HAP-1 (cell line): ENCODE data around the gene ANKS1B.

Source experiments
- DNase-seq, 2 experiments: peaks; one replicate each; pipeline ENCODE4 v3.0.0-alpha.2; 2016 to 2020; ENCODE audit warnings: low spot score in 2 of 2
- H3K27me3 ChIP-seq: fragments of 250-450 bp; sonication (Bioruptor Pico); 2 replicates; pipeline ENCODE4 v1.5.1; 2020; ENCODE audit warnings: low read depth, mild to moderate bottlenecking, moderate library complexity
- H3K36me3 ChIP-seq: fragments of 250-450 bp; sonication (Bioruptor Pico); replicated peaks from 2 replicates; pipeline ENCODE4 v1.5.1; 2020; ENCODE audit warnings: mild to moderate bottlenecking
- H3K4me1 ChIP-seq: fragments of 250-450 bp; sonication (Bioruptor Pico); 2 replicates; pipeline ENCODE4 v1.5.1; 2020; ENCODE audit warnings: mild to moderate bottlenecking
- H3K4me3 ChIP-seq: fragments of 250-450 bp; sonication (Bioruptor Pico); 2 replicates; pipeline ENCODE4 v1.5.1; 2020; ENCODE audit warnings: mild to moderate bottlenecking, moderate library complexity
- H3K9me3 ChIP-seq: fragments of 250-450 bp; sonication (Bioruptor Pico); 2 replicates; pipeline ENCODE4 v1.5.1; 2020; ENCODE audit warnings: mild to moderate bottlenecking, moderate library complexity
- in situ Hi-C: fragments of 300-500 bp; cut with MboI; formaldehyde crosslinking; loops from 3 replicates; pipeline ENCODE4 v1.14.3; 2020; ENCODE audit warnings: low sequenced_read_pairs, inconsistent platforms, mixed read lengths

The ANKS1B gene

DNA sequence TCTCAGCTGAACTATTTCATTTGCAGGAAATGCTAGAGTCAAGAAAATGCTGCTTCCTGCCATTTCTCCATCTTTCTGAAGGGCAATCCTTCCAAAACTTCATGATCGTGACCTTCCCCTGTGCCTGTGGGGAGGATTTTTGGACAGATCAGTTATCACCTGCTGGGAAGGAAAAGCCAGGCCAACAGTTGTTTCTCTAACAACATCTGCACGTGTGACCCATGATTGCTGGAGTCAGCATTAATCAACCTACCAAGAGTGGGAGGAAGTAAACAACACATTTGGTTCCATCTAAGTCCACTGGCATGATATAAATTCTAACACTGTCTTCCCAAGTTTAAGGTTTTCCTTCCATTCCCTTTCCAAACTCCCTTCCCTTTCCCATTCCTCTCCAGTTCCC is 1167.0 kb downstream of the ANKS1B start:
- H3K4me3 ChIP-seq: no peak overlapping the region
- no peaks in the 10 kb centered on the region for H3K36me3 ChIP-seq
- DNase-seq: no peak
- in situ Hi-C loops: no loop called here
- no peaks in the 10 kb centered on the region for H3K9me3 ChIP-seq
- no peaks in the 10 kb centered on the region for H3K27me3 ChIP-seq
- H3K4me1 ChIP-seq: peaks cover 19% of the 10 kb centered on the region

DNA sequence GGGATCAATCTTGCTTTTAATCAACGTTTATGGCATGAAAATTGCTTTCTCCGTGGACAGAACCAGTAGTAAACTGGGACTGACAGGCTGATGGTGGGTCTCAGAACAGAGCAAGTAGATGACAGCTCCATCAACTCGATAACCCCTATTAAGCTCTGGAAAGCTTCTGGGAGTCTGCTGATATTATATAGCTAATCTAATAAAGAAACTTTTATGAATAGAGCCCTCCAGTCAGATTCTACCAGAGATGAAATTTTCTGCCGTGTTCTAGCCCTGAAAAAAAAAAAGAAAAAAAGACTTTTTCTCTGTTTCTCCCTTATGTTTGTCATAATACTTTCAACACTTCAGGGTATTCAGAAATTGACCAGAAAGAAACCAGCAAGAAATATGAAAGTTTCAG is 1168.0 kb downstream of the ANKS1B start:
- no peak for DNase-seq
- H3K36me3 ChIP-seq: no peaks in the 10 kb centered on the region

DNA sequence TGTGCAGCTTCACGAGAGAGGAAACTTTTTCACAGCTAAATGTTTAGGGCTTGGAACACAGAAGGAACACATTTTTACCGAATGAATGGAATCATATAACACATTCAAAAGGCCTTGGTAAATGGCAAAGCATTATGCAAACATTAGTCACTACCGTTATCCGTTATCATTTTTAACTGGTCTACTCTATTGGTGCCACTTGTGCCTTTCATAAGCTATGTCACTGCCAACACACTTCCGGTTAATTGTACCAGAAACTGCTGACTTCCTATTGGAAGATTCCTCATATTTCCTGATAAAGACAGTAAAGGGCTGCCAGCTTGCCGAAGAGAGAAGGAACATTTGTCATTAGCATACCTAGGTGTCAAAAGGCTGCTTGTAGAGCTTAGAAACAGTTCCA is 1170.5 kb downstream of the ANKS1B start:
- H3K4me1 ChIP-seq: peaks cover 5% of the 10 kb centered on the region
- DNase-seq: no peak
- H3K27me3 ChIP-seq: no peaks in the 10 kb centered on the region
- H3K36me3 ChIP-seq: no peaks in the 10 kb centered on the region
- in situ Hi-C loops: no loop called here
- H3K9me3 ChIP-seq: no peaks in the 10 kb centered on the region
- H3K4me3 ChIP-seq: no peak overlapping the region

More for the DNA sequence above, 1168.0 kb downstream of the ANKS1B start:
- Histone ChIP-seq H3K4me1 (peaks cover 19% of the 10 kb centered on the region), H3K9me3 (no peaks in the 10 kb centered on the region), H3K4me3 (no peak overlapping the region), H3K27me3 (no peaks in the 10 kb centered on the region)
- in situ Hi-C loops: no loop called here

- H3K27me3 ChIP-seq: peaks cover 6% of the 10 kb centered on the region
- no peaks in the 10 kb centered on the region for H3K4me1 ChIP-seq
- in situ Hi-C loops: no loop called here
- no peaks in the 10 kb centered on the region for H3K9me3 ChIP-seq
- no peaks in the 10 kb centered on the region for H3K36me3 ChIP-seq
- DNase-seq: no peak
- no peak overlapping the region for H3K4me3 ChIP-seq
Measured at GRCh38 chr12:98812225-98812624, 1172.5 kb downstream of the ANKS1B start.

DNA sequence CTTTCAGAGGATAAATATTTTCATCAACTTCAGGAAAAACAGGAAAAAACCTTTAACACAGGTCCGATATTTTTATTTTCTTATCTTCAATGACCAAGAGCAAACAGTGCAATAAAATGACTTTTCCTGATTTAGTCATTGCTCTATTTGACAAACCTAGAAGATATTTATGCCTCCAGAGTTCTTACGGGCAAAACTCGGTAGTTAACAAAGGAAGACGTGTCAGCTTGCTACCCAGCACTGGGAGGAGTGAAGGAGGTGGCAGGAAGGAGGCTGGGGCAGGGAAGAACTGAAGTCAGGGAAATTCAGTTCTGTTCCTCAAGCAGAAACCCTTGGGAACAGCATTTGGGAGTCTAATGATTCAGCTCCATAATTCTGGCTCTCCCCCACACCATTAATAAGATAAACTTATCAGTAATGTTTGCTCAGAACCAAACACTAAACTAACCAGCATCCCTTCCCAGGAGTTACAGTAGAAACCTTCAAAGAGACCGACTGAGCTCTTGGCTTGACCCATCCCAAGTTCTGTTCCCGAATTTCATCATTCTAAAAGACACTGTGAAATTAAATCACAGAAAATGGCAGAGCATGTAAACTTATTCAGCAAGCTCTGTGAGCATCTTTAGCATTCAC is 1176.4 kb downstream of the ANKS1B start:
- H3K36me3 ChIP-seq: no peaks in the 10 kb centered on the region
- in situ Hi-C loops: no loop called here
- peaks cover 7% of the 10 kb centered on the region for H3K27me3 ChIP-seq
- no peak for DNase-seq
- no peak overlapping the region for H3K4me3 ChIP-seq
- H3K9me3 ChIP-seq: no peaks in the 10 kb centered on the region
- no peaks in the 10 kb centered on the region for H3K4me1 ChIP-seq

DNA sequence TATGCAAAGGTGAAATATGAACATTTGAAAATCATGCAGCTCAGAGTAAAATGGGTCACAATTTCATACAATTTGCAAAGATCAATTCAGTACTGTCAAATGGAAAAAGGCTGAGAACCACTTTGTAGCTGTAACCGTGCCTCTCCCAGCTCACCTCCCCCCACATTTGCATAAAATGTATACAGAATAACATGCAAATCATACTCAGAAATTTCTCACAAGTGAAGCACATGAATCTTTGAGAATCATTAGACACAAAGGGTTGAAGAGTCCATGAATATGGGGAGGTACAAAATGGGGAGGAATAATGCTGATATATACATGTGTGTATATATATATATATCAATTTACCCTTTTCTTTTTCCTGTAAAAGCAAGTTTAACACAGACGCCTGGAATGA is 1177.5 kb downstream of the ANKS1B start:
- no peak overlapping the region for H3K4me3 ChIP-seq
- no peaks in the 10 kb centered on the region for H3K9me3 ChIP-seq
- no peak for DNase-seq
- H3K27me3 ChIP-seq: peaks cover 7% of the 10 kb centered on the region
- in situ Hi-C loops: no loop called here
- no peaks in the 10 kb centered on the region for H3K4me1 ChIP-seq
- no peaks in the 10 kb centered on the region for H3K36me3 ChIP-seq

GRCh38 chr12:98803468-98804209 is 1181.1 kb downstream of the ANKS1B start:
- Histone ChIP-seq H3K9me3 (no peaks in the 10 kb centered on the region), H3K36me3 (no peaks in the 10 kb centered on the region), H3K4me3 (no peak overlapping the region), H3K4me1 (no peaks in the 10 kb centered on the region), H3K27me3 (peaks cover 7% of the 10 kb centered on the region)
- in situ Hi-C loops: no loop called here
- no peak for DNase-seq

GRCh38 chr12:98799822-98800221 is 1184.9 kb downstream of the ANKS1B start:
- in situ Hi-C loops: no loop called here
- peaks cover 20% of the 10 kb centered on the region for H3K27me3 ChIP-seq
- no peak for DNase-seq

DNA sequence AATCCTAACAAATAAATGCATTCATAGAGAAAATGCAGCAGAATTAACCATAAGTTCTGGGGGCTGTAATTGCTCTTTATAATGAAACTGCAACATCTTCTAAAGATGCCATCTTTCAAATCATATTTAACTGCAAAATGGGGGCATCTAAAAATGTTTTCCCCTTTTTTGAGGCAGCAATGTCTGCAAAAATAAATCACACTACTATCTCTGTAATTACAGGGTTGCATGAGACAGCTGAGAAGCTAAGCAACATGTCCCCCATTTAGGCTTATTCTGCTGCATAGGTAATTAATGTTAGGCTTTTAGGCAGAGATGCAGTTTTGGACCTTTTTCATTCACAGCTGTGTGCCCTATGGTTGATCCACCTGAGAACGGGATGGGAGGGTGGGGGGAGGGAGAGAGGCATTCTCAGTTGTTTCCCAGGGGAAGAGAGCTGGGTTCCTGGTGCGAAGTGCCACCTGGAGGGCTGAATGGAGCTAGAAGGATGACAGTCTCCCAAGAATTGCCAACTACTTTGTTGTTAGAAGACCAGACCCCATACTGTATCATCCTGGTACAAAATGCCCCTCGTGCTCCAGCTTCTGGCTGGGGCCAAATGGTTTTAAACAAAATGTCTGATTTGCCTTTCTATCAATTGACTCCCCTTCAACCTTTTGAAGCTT is 1185.5 kb downstream of the ANKS1B start:
- in situ Hi-C loops: no loop called here
- DNase-seq: no peak
- Histone ChIP-seq H3K27me3 (peaks cover 20% of the 10 kb centered on the region), H3K4me3 (no peak overlapping the region), H3K36me3 (no peaks in the 10 kb centered on the region), H3K9me3 (no peaks in the 10 kb centered on the region), H3K4me1 (no peaks in the 10 kb centered on the region)

More at GRCh38 chr12:98799822-98800221, 1184.9 kb downstream of the ANKS1B start:
- Histone ChIP-seq H3K4me3 (no peak overlapping the region), H3K36me3 (no peaks in the 10 kb centered on the region), H3K4me1 (no peaks in the 10 kb centered on the region), H3K9me3 (no peaks in the 10 kb centered on the region)

DNA sequence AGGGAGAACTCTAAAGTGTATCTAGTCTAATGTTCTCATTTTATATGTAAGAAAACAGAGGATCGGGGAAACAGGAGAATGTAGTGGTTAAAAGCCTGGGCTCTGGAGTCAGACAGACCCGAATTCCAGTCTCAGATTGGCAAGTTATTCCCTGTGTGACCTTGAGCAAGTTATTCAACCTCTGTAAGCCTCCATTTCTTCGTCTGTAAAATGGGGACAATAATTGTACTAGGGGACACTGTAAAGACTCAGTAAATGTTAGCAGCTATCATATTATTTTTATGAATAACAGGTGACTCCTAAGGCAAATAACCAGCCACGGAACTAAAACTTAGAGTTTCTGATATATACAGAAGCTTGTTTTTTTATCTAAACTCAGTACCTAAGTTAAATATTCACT is 1187.5 kb downstream of the ANKS1B start:
- in situ Hi-C loops: no loop called here
- no peak for DNase-seq

GRCh38 chr12:98796745-98797144 is 1188.0 kb downstream of the ANKS1B start:
- no peak for DNase-seq
- H3K4me1 ChIP-seq: no peaks in the 10 kb centered on the region
- in situ Hi-C loops: no loop called here
- no peaks in the 10 kb centered on the region for H3K36me3 ChIP-seq
- H3K27me3 ChIP-seq: peaks cover 20% of the 10 kb centered on the region
- H3K4me3 ChIP-seq: no peak overlapping the region
- H3K9me3 ChIP-seq: no peaks in the 10 kb centered on the region

More for the DNA sequence above, 1187.5 kb downstream of the ANKS1B start:
- Histone ChIP-seq H3K4me3 (no peak overlapping the region), H3K27me3 (peaks cover 20% of the 10 kb centered on the region), H3K36me3 (no peaks in the 10 kb centered on the region), H3K9me3 (no peaks in the 10 kb centered on the region), H3K4me1 (no peaks in the 10 kb centered on the region)

DNA sequence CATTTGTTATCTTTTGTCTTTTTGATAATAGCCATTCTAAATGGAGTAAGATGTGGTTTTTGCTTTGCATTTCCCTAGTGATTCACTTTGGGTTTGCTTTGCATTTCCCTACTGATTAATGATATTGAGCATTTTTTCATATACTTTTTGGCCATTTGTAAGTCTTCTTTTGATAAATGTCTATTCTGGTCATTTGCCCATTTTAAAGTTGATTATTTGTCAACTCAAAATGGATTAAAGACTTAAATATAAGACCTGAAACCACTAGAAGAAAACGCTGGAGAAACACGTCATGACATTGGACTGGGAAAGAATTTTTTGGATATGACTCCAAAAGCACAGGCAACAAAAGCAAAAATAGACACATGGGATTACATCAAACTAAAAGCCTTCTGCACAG is 1191.6 kb downstream of the ANKS1B start:
- peaks cover 20% of the 10 kb centered on the region for H3K27me3 ChIP-seq
- no peak for DNase-seq

DNA sequence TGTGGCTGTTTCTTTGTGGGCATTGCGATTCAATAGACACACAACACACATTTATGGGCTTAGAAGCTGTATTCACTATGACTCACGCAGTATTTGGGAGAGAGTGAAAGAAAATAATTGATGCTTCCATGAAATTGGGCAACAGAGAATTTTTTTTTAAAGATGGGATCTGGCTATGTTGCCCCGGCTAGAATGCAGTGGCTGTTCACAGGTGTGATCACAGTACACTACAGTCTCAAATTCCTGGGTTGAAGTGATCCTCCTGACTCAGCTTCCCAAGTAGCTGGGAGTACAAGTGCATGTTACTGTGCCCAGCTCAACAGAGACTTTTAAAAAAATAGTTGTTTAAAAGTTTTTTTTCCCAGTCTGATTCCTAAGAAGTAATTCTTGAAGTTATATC is 1193.3 kb downstream of the ANKS1B start:
- Histone ChIP-seq H3K4me3 (no peak overlapping the region), H3K4me1 (no peaks in the 10 kb centered on the region), H3K27me3 (peaks cover 9% of the 10 kb centered on the region), H3K9me3 (no peaks in the 10 kb centered on the region), H3K36me3 (no peaks in the 10 kb centered on the region)
- in situ Hi-C loops: no loop called here
- no peak for DNase-seq

More for the DNA sequence above, 1191.6 kb downstream of the ANKS1B start:
- in situ Hi-C loops: no loop called here
- Histone ChIP-seq H3K36me3 (no peaks in the 10 kb centered on the region), H3K4me3 (no peak overlapping the region), H3K9me3 (no peaks in the 10 kb centered on the region), H3K4me1 (no peaks in the 10 kb centered on the region)

DNA sequence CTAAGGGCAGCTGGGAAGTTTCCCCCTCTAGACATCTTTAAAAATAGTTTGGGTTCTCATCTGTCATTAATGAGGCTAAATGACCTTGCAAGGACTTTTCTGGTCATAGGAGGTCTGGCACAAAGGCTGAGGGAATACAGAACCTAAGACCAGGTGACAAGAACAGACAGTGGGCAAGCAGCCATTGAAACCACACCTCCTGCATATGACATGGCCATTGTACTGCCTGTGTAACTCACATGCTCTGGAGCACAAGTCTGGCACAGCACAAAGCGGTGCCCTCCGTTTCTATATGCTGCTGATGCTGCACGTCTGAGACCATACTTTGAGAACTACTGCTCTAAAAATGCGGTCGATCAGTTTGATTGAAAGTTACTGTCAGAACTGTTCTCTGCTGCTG is 1196.3 kb downstream of the ANKS1B start:
- in situ Hi-C loops: no loop called here
- no peak overlapping the region for H3K4me3 ChIP-seq
- H3K4me1 ChIP-seq: no peaks in the 10 kb centered on the region
- DNase-seq: no peak
- no peaks in the 10 kb centered on the region for H3K27me3 ChIP-seq
- H3K9me3 ChIP-seq: no peaks in the 10 kb centered on the region
- H3K36me3 ChIP-seq: no peaks in the 10 kb centered on the region
